Thymus (tissue), 11 donors: Measurements from ENCODE around the gene PRR20G. TPM values are rescaled to one million over a fixed set of nuclear protein-coding genes. Genes with fewer than 3 reads are reported as not detected.
"Not testable (repeated sequence)": the region's sequence is repeated elsewhere in the genome, so short reads cannot be mapped to it uniquely, and the experiment has no call there.

Source experiments
- DNase-seq, 9 donors: peaks; one replicate each; pipeline ENCODE4 v3.0.0-alpha.2; 2013; ENCODE audit warnings: low spot score in 9 of 9, low read depth in 6 of 9, missing footprints in 1 of 9
- H3K27ac ChIP-seq, 2 donors: one replicate each; pipeline ENCODE4 v1.5.1; 2013; ENCODE audit warnings: control low read depth in 1 of 2, low read depth in 1 of 2, low read length in 1 of 2, mild to moderate bottlenecking in 1 of 2, moderate library complexity in 1 of 2
- H3K27me3 ChIP-seq, 2 donors: one replicate each; pipeline ENCODE4 v1.5.1; 2013; ENCODE audit warnings: low read length in 1 of 2; ENCODE audit not compliant: control insufficient read depth in 2 of 2, insufficient read depth in 1 of 2
- H3K36me3 ChIP-seq, 2 donors: one replicate each; pipeline ENCODE4 v1.5.1; 2013; ENCODE audit warnings: low read length in 1 of 2, mild to moderate bottlenecking in 1 of 2, moderate library complexity in 1 of 2; ENCODE audit not compliant: control insufficient read depth in 2 of 2, insufficient read depth in 2 of 2
- H3K4me1 ChIP-seq, 2 donors: one replicate each; pipeline ENCODE4 v1.5.1; 2013; ENCODE audit warnings: low read length in 2 of 2; ENCODE audit not compliant: control insufficient read depth in 2 of 2, insufficient read depth in 2 of 2
- H3K4me3 ChIP-seq, 2 donors: one replicate each; pipeline ENCODE4 v1.5.1; 2013; ENCODE audit warnings: low read length in 2 of 2, control low read depth in 1 of 2, mild to moderate bottlenecking in 1 of 2
- H3K9me3 ChIP-seq, 2 donors: one replicate each; pipeline ENCODE4 v1.5.1; 2013; ENCODE audit warnings: low read length in 1 of 2, mild to moderate bottlenecking in 1 of 2; ENCODE audit not compliant: control insufficient read depth in 2 of 2, insufficient read depth in 1 of 2
- whole genome bisulfite sequencing: extraction: QIAGEN DNeasy Blood & Tissue Kit; methylation state at CpG from one replicate; pipeline ENCODE4 v1.1.7; 2013; 5-methylcytosine and 5-hydroxymethylcytosine counted together
- polyA plus RNA-seq: library from polyadenylated mRNA; stranded (reverse); fragments of 200-250 nt; gene quantifications from one replicate; pipeline ENCODE4 v1.2.3, GENCODE V29; 2013
- total RNA-seq: library from RNA; stranded (reverse); fragments of 120-200 nt; gene quantifications from one replicate; pipeline ENCODE4 v1.2.4, GENCODE V29; 2013
- donor health status: healthy.

PRR20G gene
- total and polyA plus RNA-seq, 2 donors = 0.27 TPM; not detected in 1

DNA sequence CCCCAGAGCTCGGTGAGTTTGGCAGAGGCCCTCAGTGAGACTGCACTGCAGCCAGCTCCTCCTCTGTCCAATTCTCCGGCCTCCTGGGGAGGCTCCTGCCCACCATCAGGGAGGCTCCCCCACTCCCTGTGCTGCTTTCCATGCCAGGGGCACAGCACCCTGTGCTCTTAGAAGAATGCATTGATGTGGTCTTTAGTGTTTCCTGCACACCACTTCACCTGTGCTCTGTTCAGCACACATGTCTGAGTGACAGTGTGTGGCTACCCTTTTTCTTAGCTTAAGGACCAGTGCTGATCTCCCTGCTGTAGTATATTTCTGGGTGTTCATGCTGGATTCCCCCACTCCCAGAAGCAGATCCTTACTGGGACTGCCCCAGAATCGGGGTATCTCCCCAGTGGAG, 36.2 kb upstream of the PRR20G start:
- H3K4me1 ChIP-seq = peaks cover 8 to 11% of the 10 kb centered on the region in 2 donors
- H3K36me3 ChIP-seq = no peaks in the 10 kb centered on the region
- H3K4me3 ChIP-seq = no peak overlapping the region
- peaks cover 0 to 9% of the 10 kb centered on the region in 2 donors for H3K9me3 ChIP-seq
- WGBS = 83% methylated on average over 3 of the region's 3 CpGs
- no peak overlapping the region for H3K27ac ChIP-seq
- peak in 7 of 9 donors; percentile 9 to 62 (median 20) for DNase-seq
- H3K27me3 ChIP-seq = no peaks in the 10 kb centered on the region

GRCh38 chr3:127323581-127323980, 35.7 kb upstream of the PRR20G start:
- H3K4me3 ChIP-seq = no peak overlapping the region
- H3K9me3 ChIP-seq = peaks cover 0 to 9% of the 10 kb centered on the region in 2 donors
- no peak overlapping the region for H3K27ac ChIP-seq
- no peaks in the 10 kb centered on the region for H3K27me3 ChIP-seq
- peaks cover 8 to 11% of the 10 kb centered on the region in 2 donors for H3K4me1 ChIP-seq
- DNase-seq = no peak
- 79% methylated on average over 5 of the region's 5 CpGs for WGBS
- H3K36me3 ChIP-seq = no peaks in the 10 kb centered on the region

DNA sequence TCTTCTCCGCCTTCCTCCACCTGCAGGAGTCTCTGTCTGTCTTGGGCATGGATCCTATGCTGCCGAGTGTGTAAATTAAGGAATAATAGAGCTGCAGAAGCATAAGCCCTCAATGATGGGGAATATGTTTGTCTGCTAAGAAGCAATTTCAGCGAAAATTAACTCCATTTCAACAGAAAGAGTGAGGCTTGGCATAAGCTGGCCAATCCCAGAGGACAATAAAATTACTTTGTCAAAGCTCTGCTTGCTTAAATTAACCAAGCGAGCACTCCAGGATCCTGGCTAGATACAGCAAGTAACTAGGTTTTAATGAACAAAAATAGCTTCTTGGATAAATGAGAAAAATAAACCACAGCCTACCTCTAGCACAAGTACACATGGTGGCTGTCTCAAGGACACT, 33.5 kb upstream of the PRR20G start:
- Histone ChIP-seq H3K9me3 (peaks cover 0 to 5% of the 10 kb centered on the region in 2 donors), H3K27me3 (no peaks in the 10 kb centered on the region), H3K4me1 (peaks cover 8 to 11% of the 10 kb centered on the region in 2 donors), H3K4me3 (no peak overlapping the region), H3K27ac (no peak overlapping the region), H3K36me3 (no peaks in the 10 kb centered on the region)
- DNase-seq = no peak
- WGBS = 81% methylated on average over 4 of the region's 4 CpGs

GRCh38 chr3:127320529-127321121, 32.8 kb upstream of the PRR20G start:
- 79% methylated on average over 4 of the region's 4 CpGs for WGBS
- no peaks in the 10 kb centered on the region for H3K27me3 ChIP-seq
- no peaks in the 10 kb centered on the region for H3K9me3 ChIP-seq
- no peak overlapping the region for H3K27ac ChIP-seq
- DNase-seq = peak in 1 of 9 donors; percentile 15
- no peak overlapping the region for H3K4me3 ChIP-seq
- no peaks in the 10 kb centered on the region for H3K36me3 ChIP-seq
- H3K4me1 ChIP-seq = peaks cover 8 to 11% of the 10 kb centered on the region in 2 donors

DNA sequence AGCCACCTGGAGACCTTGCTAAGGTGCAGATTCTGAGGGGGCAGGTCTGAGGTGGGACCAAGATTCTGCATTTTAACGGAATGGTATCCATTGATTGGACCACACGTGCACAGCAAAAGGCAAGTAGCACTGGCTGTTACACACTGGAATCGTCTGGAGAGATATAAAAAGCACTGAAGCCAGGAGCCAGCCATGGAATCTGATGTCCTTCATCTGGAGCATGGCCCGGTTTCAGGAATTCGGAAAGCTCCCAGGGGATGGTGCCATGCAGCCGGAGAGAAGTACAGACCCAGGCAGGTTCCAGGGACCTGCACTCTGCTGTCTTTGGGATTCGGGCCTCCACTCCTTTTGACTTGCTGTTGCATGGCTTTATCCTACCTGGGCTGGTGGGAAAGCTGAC, 28.8 kb upstream of the PRR20G start:
- no peak overlapping the region for H3K4me3 ChIP-seq
- no peaks in the 10 kb centered on the region for H3K27me3 ChIP-seq
- no peak overlapping the region for H3K27ac ChIP-seq
- 89% methylated on average over 7 of the region's 7 CpGs for WGBS
- no peaks in the 10 kb centered on the region for H3K36me3 ChIP-seq
- no peaks in the 10 kb centered on the region for H3K4me1 ChIP-seq
- no peak for DNase-seq
- no peaks in the 10 kb centered on the region for H3K9me3 ChIP-seq

DNA sequence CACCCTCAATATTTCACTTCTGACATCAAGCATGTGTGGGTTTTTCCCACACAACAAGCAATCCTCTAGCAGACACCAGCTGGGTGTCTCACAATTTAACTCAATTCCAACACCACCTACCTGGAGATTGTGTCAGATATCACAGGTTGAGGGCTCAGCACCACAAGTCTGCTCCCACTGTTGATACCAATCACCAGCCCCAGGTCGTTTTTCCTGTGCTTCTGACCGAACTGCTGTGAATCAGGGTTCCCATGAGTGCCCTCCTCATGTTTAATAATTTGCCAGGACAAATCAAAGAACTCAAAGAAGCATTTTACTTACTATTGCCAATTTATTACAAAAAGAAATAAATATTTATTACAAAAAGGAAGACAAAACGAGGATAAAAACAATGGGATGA, 25.0 kb upstream of the PRR20G start:
- Histone ChIP-seq H3K4me3 (no peak overlapping the region), H3K4me1 (no peaks in the 10 kb centered on the region), H3K27ac (no peak overlapping the region), H3K27me3 (no peaks in the 10 kb centered on the region), H3K9me3 (no peaks in the 10 kb centered on the region), H3K36me3 (no peaks in the 10 kb centered on the region)
- no peak for DNase-seq
- 51% methylated on average over 3 of the region's 3 CpGs for WGBS

DNA sequence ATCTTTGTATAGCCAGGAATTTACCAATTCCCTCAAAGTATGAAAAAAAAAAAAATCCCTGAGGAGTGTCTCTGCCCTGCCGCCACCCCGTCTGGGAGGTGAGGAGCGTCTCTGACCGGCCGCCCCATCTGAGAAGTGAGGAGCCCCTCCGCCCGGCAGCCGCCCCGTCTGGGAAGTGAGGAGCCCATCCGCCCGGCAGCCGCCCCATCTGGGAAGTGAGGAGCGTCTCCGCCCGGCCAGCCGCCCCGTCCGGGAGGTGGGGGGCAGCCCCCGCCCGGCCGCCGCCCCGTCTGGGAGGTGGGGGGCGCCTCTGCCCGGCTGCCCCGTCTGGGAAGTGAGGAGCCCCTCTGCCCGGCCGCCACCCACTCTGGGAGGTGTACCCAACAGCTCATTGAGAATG, 21.0 kb upstream of the PRR20G start:
- not testable (repeated sequence) for H3K27ac ChIP-seq, H3K4me1 ChIP-seq, H3K4me3 ChIP-seq, H3K36me3 ChIP-seq, DNase-seq, H3K9me3 ChIP-seq, H3K27me3 ChIP-seq
- WGBS = 86% methylated on average over 17 of the region's 28 CpGs

DNA sequence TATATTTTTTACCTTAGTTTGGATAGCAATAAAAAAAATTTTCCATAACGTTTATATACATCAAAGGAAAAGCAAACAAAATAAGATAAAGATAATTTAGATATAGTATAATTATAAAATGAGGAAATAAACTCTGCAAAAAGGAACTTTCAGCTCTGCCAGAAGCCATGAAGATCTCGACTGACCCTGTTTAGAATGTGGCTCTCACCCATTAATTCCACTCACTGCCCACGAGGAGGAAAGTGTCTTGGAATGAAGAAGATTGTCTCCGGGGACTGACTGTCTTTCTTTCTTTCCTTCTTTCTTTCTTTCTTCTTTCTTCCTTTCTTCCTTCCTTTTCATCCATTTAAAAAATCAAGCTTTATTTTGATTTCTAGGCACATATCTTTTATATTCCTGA, 20.1 kb upstream of the PRR20G start:
- peaks cover 0 to 4% of the 10 kb centered on the region in 2 donors for H3K27me3 ChIP-seq
- 84% methylated on average over 4 of the region's 4 CpGs for WGBS
- H3K36me3 ChIP-seq = no peaks in the 10 kb centered on the region
- no peaks in the 10 kb centered on the region for H3K4me1 ChIP-seq
- DNase-seq = no peak
- H3K27ac ChIP-seq = no peak overlapping the region
- no peaks in the 10 kb centered on the region for H3K9me3 ChIP-seq
- no peak overlapping the region for H3K4me3 ChIP-seq

GRCh38 chr3:127307112-127307835, 19.4 kb upstream of the PRR20G start:
- no peaks in the 10 kb centered on the region for H3K36me3 ChIP-seq
- no peaks in the 10 kb centered on the region for H3K4me1 ChIP-seq
- H3K27ac ChIP-seq = no peak overlapping the region
- H3K27me3 ChIP-seq = peaks cover 0 to 4% of the 10 kb centered on the region in 2 donors
- 65% methylated on average over 10 of the region's 10 CpGs for WGBS
- no peaks in the 10 kb centered on the region for H3K9me3 ChIP-seq
- DNase-seq = no peak
- no peak overlapping the region for H3K4me3 ChIP-seq
